Neural progenitor cell (in vitro differentiated cells): ENCODE measurements around the gene TSR3. TPM values are rescaled to one million over a fixed set of nuclear protein-coding genes. Genes with fewer than 3 reads are reported as not detected.

ENCODE experiments used
- DNase-seq: peaks from one replicate; pipeline ENCODE4 v3.0.0-alpha.2; 2016; ENCODE audit warnings: low spot score
- H2AFZ ChIP-seq: fragments of 200-600 bp; sonication (generic); replicated peaks from 2 replicates; pipeline ENCODE4 v1.6.1; 2016; ENCODE audit warnings: antibody characterized with exemption
- H3F3A ChIP-seq: fragments of 200-600 bp; sonication (generic); 2 replicates; pipeline ENCODE4 v1.6.1; 2016; ENCODE audit warnings: antibody characterized with exemption, low read depth
- H3K27ac ChIP-seq: fragments of 200-600 bp; sonication (generic); 2 replicates; pipeline ENCODE4 v1.5.1; 2016; ENCODE audit warnings: mild to moderate bottlenecking
- H3K27me3 ChIP-seq: fragments of 200-600 bp; sonication (generic); 2 replicates; pipeline ENCODE4 v1.6.1; 2016; ENCODE audit warnings: mild to moderate bottlenecking, moderate library complexity
- H3K36me3 ChIP-seq: fragments of 200-600 bp; sonication (generic); 2 replicates; pipeline ENCODE4 v1.5.1; 2016
- H3K4me1 ChIP-seq: fragments of 200-600 bp; sonication (generic); 2 replicates; pipeline ENCODE4 v1.6.1; 2016; ENCODE audit warnings: mixed run types
- H3K4me2 ChIP-seq: fragments of 200-600 bp; sonication (generic); 2 replicates; pipeline ENCODE4 v1.6.1; 2016
- H3K4me3 ChIP-seq: fragments of 200-600 bp; sonication (generic); 2 replicates; pipeline ENCODE4 v1.5.1; 2016
- H3K79me2 ChIP-seq: fragments of 200-600 bp; sonication (generic); 2 replicates; pipeline ENCODE4 v1.6.1; 2016; ENCODE audit warnings: low read depth
- H3K9ac ChIP-seq: fragments of 200-600 bp; sonication (generic); 2 replicates; pipeline ENCODE4 v1.6.1; 2016
- H3K9me3 ChIP-seq: fragments of 200-600 bp; sonication (generic); 2 replicates; pipeline ENCODE4 v1.5.1; 2016; ENCODE audit warnings: low read depth
- H4K20me1 ChIP-seq: fragments of 200-600 bp; sonication (generic); 2 replicates; pipeline ENCODE4 v1.6.1; 2016; ENCODE audit warnings: low read depth
- H3K27ac Mint-ChIP-seq: 3 replicates; pipeline ENCODE4 v1.8.0; 2021; ENCODE audit warnings: mixed read lengths
- H3K27me3 Mint-ChIP-seq: 2 replicates; pipeline ENCODE4 v1.8.0; 2022; ENCODE audit warnings: low read depth, mild to moderate bottlenecking, inconsistent platforms, moderate library complexity, mixed read lengths; ENCODE audit not compliant: insufficient read depth
- H3K36me3 Mint-ChIP-seq: 3 replicates; pipeline ENCODE4 v1.8.0; 2021; ENCODE audit warnings: mixed read lengths
- H3K4me1 Mint-ChIP-seq: 3 replicates; pipeline ENCODE4 v1.8.0; 2021; ENCODE audit warnings: mixed read lengths
- H3K4me3 Mint-ChIP-seq: 3 replicates; pipeline ENCODE4 v1.8.0; 2021; ENCODE audit warnings: mild to moderate bottlenecking, moderate library complexity, mixed read lengths
- H3K9me3 Mint-ChIP-seq: 3 replicates; pipeline ENCODE4 v1.8.0; 2020; ENCODE audit warnings: mixed read lengths
- EZH2 ChIP-seq: fragments of 200-600 bp; sonication (generic); IDR thresholded peaks from 2 replicates; pipeline ENCODE4 v1.6.1; 2017; ENCODE audit warnings: antibody characterized with exemption, mild to moderate bottlenecking, moderate library complexity
- EZH2phosphoT487 ChIP-seq: fragments of 200-600 bp; sonication (generic); IDR thresholded peaks from 2 replicates; pipeline ENCODE4 v1.6.1; 2017; ENCODE audit warnings: antibody characterized with exemption
- total RNA-seq: library from RNA; depleted of rRNA; stranded (reverse); fragments of >200 nt; gene quantifications from 2 replicates; pipeline ENCODE4 v1.2.3, GENCODE V29; 2015; ENCODE audit warnings: low replicate concordance
- TF ChIP-seq, protein P1 (sequence below): fragments of 200-600 bp; sonication (generic); IDR thresholded peaks from 2 replicates; pipeline ENCODE4 v1.5.1; 2017; ENCODE audit warnings: antibody characterized with exemption, mild to moderate bottlenecking

TSR3 gene
- total RNA-seq, 1 donor from 2014 or later = 22.4 TPM

DNA sequence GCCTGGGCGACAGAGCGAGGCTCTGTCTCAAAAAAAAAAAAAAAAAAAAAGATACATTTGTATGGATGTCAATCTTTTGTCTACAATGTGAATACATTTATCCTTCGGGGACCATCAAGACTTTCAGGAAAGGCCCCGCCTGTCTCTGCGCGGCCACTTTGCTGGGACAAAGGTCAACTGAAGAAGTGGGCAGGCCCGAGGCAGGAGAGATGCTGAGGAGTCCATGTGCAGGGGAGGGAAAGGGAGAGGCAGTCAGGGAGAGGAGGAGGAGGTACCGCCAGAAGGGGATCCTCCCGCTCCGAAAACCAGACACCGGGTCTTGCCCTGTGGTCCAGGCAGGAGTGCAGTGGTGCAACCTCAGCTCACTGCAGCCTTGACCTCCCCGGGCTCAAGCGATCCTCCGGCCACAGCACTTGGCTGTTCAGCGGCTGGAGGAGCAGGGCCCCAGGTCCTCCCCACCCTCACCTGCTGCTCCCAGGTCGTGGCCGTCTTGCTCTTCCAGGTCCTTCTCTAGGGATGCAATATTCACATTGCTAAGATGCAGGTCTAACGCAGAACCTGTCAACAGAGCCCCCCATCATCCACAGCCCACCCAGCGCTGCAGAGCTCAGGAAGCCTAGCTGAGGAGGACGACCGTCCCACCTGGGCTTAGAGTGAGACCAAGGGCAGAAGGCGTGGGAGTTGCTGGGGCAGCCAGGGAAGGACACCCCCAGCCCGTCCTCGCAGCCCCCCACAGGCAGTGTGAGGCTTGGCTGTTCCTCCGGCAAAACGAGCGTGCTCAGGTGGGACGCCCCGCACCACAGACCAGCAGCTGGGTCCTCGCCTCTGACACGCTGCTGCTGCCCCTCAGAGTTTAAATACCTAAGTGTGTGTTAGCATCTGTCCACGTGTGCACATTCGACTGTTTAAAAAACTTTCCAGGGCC, 19.6 kb upstream of the TSR3 start:
- Histone ChIP-seq H3K36me3 (no peaks in the 10 kb centered on the region), H3F3A (no peaks in the 10 kb centered on the region), H3K27ac (no peak overlapping the region), H3K9me3 (no peaks in the 10 kb centered on the region), H3K4me2 (no peak overlapping the region), H2AFZ (no peak overlapping the region), H3K4me3 (no peak overlapping the region), H4K20me1 (peaks cover 15% of the 10 kb centered on the region), H3K79me2 (no peaks in the 10 kb centered on the region), H3K27me3 (no peaks in the 10 kb centered on the region), H3K9ac (no peak overlapping the region), H3K4me1 (no peaks in the 10 kb centered on the region)
- H3K4me1 Mint-ChIP-seq = no peaks in the 10 kb centered on the region
- no peaks in the 10 kb centered on the region for H3K36me3 Mint-ChIP-seq
- H3K4me3 Mint-ChIP-seq = no peak overlapping the region
- H3K27ac Mint-ChIP-seq = no peak overlapping the region
- no peak for DNase-seq
- H3K27me3 Mint-ChIP-seq = peaks cover 2% of the 10 kb centered on the region
- TF ChIP-seq EZH2 = no peak
- TF ChIP-seq EZH2phosphoT487 = no peak
- TF ChIP-seq, protein P1, sequence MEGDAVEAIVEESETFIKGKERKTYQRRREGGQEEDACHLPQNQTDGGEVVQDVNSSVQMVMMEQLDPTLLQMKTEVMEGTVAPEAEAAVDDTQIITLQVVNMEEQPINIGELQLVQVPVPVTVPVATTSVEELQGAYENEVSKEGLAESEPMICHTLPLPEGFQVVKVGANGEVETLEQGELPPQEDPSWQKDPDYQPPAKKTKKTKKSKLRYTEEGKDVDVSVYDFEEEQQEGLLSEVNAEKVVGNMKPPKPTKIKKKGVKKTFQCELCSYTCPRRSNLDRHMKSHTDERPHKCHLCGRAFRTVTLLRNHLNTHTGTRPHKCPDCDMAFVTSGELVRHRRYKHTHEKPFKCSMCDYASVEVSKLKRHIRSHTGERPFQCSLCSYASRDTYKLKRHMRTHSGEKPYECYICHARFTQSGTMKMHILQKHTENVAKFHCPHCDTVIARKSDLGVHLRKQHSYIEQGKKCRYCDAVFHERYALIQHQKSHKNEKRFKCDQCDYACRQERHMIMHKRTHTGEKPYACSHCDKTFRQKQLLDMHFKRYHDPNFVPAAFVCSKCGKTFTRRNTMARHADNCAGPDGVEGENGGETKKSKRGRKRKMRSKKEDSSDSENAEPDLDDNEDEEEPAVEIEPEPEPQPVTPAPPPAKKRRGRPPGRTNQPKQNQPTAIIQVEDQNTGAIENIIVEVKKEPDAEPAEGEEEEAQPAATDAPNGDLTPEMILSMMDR = no peak
- no peaks in the 10 kb centered on the region for H3K9me3 Mint-ChIP-seq

DNA sequence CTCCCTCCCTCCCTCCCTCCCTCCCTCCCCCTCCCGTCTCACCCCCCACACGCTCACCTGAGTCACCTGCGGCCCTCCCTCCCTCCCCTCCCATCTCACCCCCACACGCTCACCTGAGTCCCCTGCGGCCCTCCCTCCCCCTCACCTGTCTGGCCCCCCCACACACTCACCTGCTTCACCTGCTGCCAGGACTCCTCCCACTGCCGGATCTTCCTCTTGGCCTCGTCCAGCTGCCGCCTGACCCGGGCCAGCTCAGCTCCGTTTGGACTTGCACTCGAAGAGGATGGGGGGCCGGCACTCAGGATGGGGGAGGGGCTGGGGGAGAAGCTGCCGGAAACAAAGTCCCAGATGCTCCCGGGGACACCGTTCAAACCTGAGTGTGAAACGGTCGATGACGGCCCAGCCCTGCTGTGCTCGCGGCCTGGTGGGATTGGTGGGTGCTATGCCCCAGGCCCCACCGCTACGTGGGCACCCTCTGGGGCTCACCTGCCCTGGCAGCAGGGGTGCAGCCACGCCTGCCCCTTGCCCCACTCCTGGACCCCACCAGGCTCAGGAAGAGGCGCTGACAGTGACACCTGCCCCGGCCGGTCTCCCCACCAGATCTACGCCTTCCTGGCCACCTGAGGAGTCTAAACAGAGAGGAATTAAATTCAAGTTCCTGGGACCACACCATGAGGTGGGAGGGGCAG, 16.0 kb upstream of the TSR3 start:
- TF ChIP-seq, protein P1 = no peak
- TF ChIP-seq EZH2phosphoT487 = no peak
- no peak for TF ChIP-seq EZH2
- Histone ChIP-seq H3K9me3 (no peaks in the 10 kb centered on the region), H3K36me3 (no peaks in the 10 kb centered on the region), H3K79me2 (peaks cover 5% of the 10 kb centered on the region), H3K4me3 (no peak overlapping the region), H3K9ac (no peak overlapping the region), H3K27me3 (no peaks in the 10 kb centered on the region), H3F3A (peaks cover 6% of the 10 kb centered on the region), H2AFZ (no peak overlapping the region), H4K20me1 (peaks cover 24% of the 10 kb centered on the region), H3K27ac (no peak overlapping the region), H3K4me1 (no peaks in the 10 kb centered on the region), H3K4me2 (no peak overlapping the region)
- H3K4me3 Mint-ChIP-seq = no peak overlapping the region
- H3K27me3 Mint-ChIP-seq = peaks cover 2% of the 10 kb centered on the region
- no peaks in the 10 kb centered on the region for H3K9me3 Mint-ChIP-seq
- DNase-seq = no peak
- H3K4me1 Mint-ChIP-seq = no peaks in the 10 kb centered on the region
- no peak overlapping the region for H3K27ac Mint-ChIP-seq
- peaks cover 6% of the 10 kb centered on the region for H3K36me3 Mint-ChIP-seq

DNA sequence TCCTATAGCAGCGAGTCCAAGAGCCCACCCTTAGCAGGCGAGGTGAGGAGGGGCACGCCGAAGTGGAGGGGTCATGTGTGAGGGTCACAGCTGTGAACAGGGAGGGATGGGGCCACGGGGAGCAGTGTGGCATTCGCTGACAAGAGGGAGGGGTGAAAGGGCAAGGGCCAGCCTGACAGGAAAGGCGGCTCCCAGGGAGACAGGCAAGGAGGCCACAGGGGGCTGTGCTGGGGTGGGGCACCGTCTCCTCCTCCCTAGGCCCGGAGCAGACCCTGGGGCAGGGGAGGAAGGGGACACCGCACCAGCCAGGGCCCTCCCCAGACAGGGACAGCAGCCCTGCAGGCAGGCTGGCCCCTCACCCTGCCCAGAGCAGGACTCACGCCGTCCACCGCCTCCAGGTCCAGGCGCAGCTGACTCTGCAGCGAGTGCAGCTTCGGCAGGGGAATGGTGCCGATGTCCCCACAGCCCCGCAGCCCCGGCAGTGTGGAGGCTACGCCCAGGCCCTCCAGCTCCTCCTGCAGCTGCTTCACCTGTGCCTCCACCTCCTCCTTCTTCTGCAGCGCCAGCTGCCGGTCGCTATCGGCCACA, 15.1 kb upstream of the TSR3 start:
- Histone ChIP-seq H3K4me1 (no peaks in the 10 kb centered on the region), H3K36me3 (no peaks in the 10 kb centered on the region), H4K20me1 (peaks cover 32% of the 10 kb centered on the region), H3F3A (peaks cover 6% of the 10 kb centered on the region), H3K9me3 (no peaks in the 10 kb centered on the region), H3K4me2 (no peak overlapping the region), H3K4me3 (no peak overlapping the region), H3K79me2 (peaks cover 7% of the 10 kb centered on the region), H3K27ac (no peak overlapping the region), H3K9ac (no peak overlapping the region), H3K27me3 (no peaks in the 10 kb centered on the region), H2AFZ (no peak overlapping the region)
- no peak for DNase-seq
- Mint-ChIP-seq H3K36me3 (peaks cover 6% of the 10 kb centered on the region), H3K27ac (no peak overlapping the region), H3K27me3 (peaks cover 2% of the 10 kb centered on the region), H3K4me3 (no peak overlapping the region), H3K4me1 (no peaks in the 10 kb centered on the region), H3K9me3 (no peaks in the 10 kb centered on the region)
- TF ChIP-seq, protein P1 = no peak
- TF ChIP-seq EZH2 = no peak
- no peak for TF ChIP-seq EZH2phosphoT487
